GM19023 (cell line): ENCODE measurements around the gene AFM.

Experiments
- ATAC-seq: cut with Tn5 transposase; IDR thresholded peaks from one replicate; pipeline ENCODE4 v1.9.1; 2021; ENCODE audit warnings: mild to moderate bottlenecking, moderate library complexity; ENCODE audit not compliant: unreplicated experiment

The AFM gene

GRCh38 chr4:73481358-73481757 is at the start of gene AFM:
AFM (plus strand) TSS chr4:73481745; CDS start chr4:73481776, 31 bp downstream.
- ATAC-seq: no peak

- no peak for ATAC-seq
Observed at GRCh38 chr4:73431813-73432168, 49.8 kb upstream of the AFM start.

GRCh38 chr4:73432169-73433000 is 49.2 kb upstream of the AFM start:
- ATAC-seq: no peak

- ATAC-seq: no peak
Observed at GRCh38 chr4:73433140-73433539, 48.4 kb upstream of the AFM start.

GRCh38 chr4:73434311-73434710 is 47.2 kb upstream of the AFM start:
- ATAC-seq: no peak

GRCh38 chr4:73435984-73436383 is 45.6 kb upstream of the AFM start, which contains the start of gene AFP:
AFP (plus strand) TSS chr4:73436221; CDS start chr4:73436263, 42 bp downstream.
- no peak for ATAC-seq

- ATAC-seq: no peak
Observed at GRCh38 chr4:73436674-73437557, 44.6 kb upstream of the AFM start.

GRCh38 chr4:73437558-73437956 is 44.0 kb upstream of the AFM start:
- ATAC-seq: no peak

GRCh38 chr4:73438048-73438447 is 43.5 kb upstream of the AFM start:
- ATAC-seq: no peak

GRCh38 chr4:73438582-73439215 is 42.8 kb upstream of the AFM start:
- no peak for ATAC-seq

GRCh38 chr4:73439445-73439844 is 42.1 kb upstream of the AFM start:
- no peak for ATAC-seq

GRCh38 chr4:73439991-73440390 is 41.6 kb upstream of the AFM start:
- no peak for ATAC-seq

- no peak for ATAC-seq
Observed at GRCh38 chr4:73440653-73441052, 40.9 kb upstream of the AFM start.

GRCh38 chr4:73442275-73442674 is 39.3 kb upstream of the AFM start:
- ATAC-seq: no peak

GRCh38 chr4:73443224-73443623 is 38.3 kb upstream of the AFM start:
- no peak for ATAC-seq

- ATAC-seq: no peak
Observed at GRCh38 chr4:73445383-73446335, 35.9 kb upstream of the AFM start.

- peak; percentile 96 for ATAC-seq
Observed at GRCh38 chr4:73446336-73446938, 35.1 kb upstream of the AFM start.

- no peak for ATAC-seq
Observed at GRCh38 chr4:73447671-73448070, 33.9 kb upstream of the AFM start.

GRCh38 chr4:73448448-73449203 is 32.9 kb upstream of the AFM start:
- ATAC-seq: no peak
